Mesendoderm (in vitro differentiated cells): ENCODE data around the gene SHISA7.

ENCODE experiments used
- DNase-seq: peaks from one replicate; pipeline ENCODE4 v3.0.0; 2013
- H2AK5ac ChIP-seq: 2 replicates; pipeline ENCODE4 v1.6.1; 2013; ENCODE audit warnings: low read length, inconsistent platforms
- H2BK120ac ChIP-seq: 2 replicates; pipeline ENCODE4 v1.6.1; 2013; ENCODE audit warnings: low read depth, mild to moderate bottlenecking, low read length, moderate library complexity, mixed read lengths
- H2BK15ac ChIP-seq: replicated peaks from 2 replicates; pipeline ENCODE4 v1.6.1; 2013; ENCODE audit warnings: low read depth, mild to moderate bottlenecking, moderate library complexity
- H2BK5ac ChIP-seq: 2 replicates; pipeline ENCODE4 v1.6.1; 2013; ENCODE audit warnings: low read length, inconsistent platforms
- H3K18ac ChIP-seq: 2 replicates; pipeline ENCODE4 v1.6.1; 2013; ENCODE audit warnings: mild to moderate bottlenecking, low read length, mixed read lengths
- H3K23ac ChIP-seq: one replicate; pipeline ENCODE4 v1.6.1; 2013; ENCODE audit warnings: low read length
- H3K27ac ChIP-seq: 2 replicates; pipeline ENCODE4 v1.5.1; 2013; ENCODE audit warnings: low read depth, mild to moderate bottlenecking, inconsistent platforms, low read length, moderate library complexity
- H3K27me3 ChIP-seq: 2 replicates; pipeline ENCODE4 v1.6.1; 2013; ENCODE audit warnings: low read length, control low read depth, mild to moderate bottlenecking, inconsistent platforms; ENCODE audit not compliant: insufficient read depth, poor library complexity
- H3K36me3 ChIP-seq: 2 replicates; pipeline ENCODE4 v1.6.1; 2013; ENCODE audit warnings: low read length, inconsistent platforms; ENCODE audit not compliant: control insufficient read depth, insufficient read depth
- H3K4ac ChIP-seq: one replicate; pipeline ENCODE4 v1.6.1; 2013; ENCODE audit warnings: low read depth, mild to moderate bottlenecking, low read length, moderate library complexity
- H3K4me1 ChIP-seq: 2 replicates; pipeline ENCODE4 v1.6.1; 2013; ENCODE audit warnings: low read depth, low read length, inconsistent platforms; ENCODE audit not compliant: control insufficient read depth
- H3K4me2 ChIP-seq: 2 replicates; pipeline ENCODE4 v1.6.1; 2013; ENCODE audit warnings: low read length
- H3K4me3 ChIP-seq: 2 replicates; pipeline ENCODE4 v1.5.1; 2013; ENCODE audit warnings: mild to moderate bottlenecking, low read length
- H3K56ac ChIP-seq: one replicate; pipeline ENCODE4 v1.6.1; 2013; ENCODE audit warnings: low read length
- H3K79me1 ChIP-seq: 2 replicates; pipeline ENCODE4 v1.6.1; 2013; ENCODE audit warnings: low read length, inconsistent platforms
- H3K79me2 ChIP-seq: 2 replicates; pipeline ENCODE4 v1.6.1; 2013; ENCODE audit warnings: mild to moderate bottlenecking, low read length; ENCODE audit not compliant: control insufficient read depth, insufficient read depth
- H3K9ac ChIP-seq: 2 replicates; pipeline ENCODE4 v1.6.1; 2013; ENCODE audit warnings: low read length, inconsistent platforms
- H4K5ac ChIP-seq: one replicate; pipeline ENCODE4 v1.6.1; 2013; ENCODE audit warnings: low read length
- H4K8ac ChIP-seq: one replicate; pipeline ENCODE4 v1.6.1; 2013; ENCODE audit warnings: low read depth, mild to moderate bottlenecking, control low read depth, low read length, moderate library complexity
- WGBS: extraction: QIAGEN DNeasy Blood & Tissue Kit; methylation state at CpG from one replicate; pipeline ENCODE4 v1.1.7; 2013; ENCODE audit warnings: low lambda C conversion rate, missing lambda C conversion rate; ENCODE audit not compliant: insufficient coverage; ENCODE audit errors: extremely low coverage; 5-methylcytosine and 5-hydroxymethylcytosine counted together

The SHISA7 gene

DNA sequence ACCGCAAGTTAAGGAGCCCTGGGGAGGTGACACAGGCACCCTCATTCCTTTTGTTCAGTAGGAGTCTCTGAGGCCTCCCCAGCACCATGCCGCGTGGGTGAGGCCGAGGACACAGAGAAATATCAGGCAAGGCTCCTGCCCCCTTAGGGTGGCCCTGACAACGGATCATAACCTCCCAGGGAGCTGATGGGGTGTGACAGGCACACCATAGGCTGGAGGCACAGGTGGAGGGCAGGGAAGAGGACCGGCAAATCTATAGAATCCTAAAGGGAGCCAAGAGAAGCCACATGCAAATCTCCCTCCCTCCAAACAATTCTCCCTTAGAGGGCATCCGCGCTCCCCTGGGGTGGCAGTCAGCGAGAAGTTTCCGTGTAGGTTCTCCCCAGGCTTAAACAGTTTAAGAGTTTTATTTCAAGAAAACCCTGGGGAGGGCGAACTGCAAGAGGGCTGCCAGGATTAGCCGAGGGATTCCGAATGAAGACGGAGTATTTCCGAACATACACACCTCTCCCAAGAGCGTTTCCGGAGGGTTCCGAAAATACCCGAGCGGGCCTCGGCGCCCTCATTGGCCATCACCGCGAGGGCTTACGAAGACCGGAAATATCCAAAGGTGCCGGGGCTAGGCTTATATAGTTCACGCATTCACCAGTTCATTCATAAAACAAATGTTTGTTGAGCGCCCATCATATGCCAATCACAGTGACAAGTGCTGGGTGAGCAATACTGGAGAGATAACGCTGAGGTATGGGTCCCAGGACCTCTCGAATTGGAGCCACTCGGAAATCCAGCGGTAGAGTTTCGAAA, 58.0 kb downstream of the SHISA7 start:
- Histone ChIP-seq H2BK120ac (no peak overlapping the region), H3K79me2 (peaks cover 29% of the 10 kb centered on the region)

DNA sequence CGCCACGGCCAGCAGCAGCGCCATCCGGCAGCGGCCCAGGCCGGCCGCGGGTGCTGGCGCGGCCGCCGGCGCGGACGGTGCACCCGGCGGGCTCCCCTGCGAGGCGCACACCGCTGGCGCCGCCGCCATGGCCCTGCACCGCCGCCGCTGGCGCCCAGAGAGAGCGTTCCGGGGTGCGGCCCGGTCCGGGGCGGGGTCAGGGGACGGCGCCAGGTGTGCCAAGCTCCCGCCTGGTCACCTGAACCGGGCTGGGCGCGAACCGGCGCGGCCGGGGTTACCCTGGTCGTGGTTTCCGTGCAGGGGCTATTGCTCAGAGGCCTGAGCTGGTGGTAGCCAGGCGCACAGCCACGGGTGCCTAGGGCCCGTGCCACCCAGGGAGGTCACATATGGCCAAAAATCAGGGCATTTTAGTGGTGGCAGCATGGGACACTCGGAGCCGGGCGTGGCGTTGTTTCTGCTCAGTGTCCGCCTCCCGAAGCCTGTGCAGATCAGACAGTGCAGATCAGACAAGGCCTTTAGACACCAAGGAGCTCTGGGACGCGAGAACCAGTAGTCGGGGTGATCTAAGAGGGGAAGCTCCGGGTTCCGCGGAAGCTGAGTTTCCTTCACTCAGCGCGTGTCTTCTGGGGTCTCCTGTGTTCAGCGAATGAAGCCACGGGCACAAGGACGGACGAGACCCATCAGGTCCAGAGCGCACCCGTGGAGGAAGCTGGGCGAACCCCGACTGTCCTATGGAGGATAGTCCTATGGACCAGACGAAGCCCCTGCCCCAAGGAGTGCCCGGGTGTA, 58.8 kb downstream of the SHISA7 start, which contains the start of gene TMEM238:
Gene TMEM238, minus strand, starts transcription at position 162 of the 789 bp plus-strand sequence. Its CDS starts 33 bp downstream, at position 129.
- H3K27me3 ChIP-seq: no peaks in the 10 kb centered on the region
- peak within 1 kb of the TSS; percentile 43 for H2BK5ac ChIP-seq
- H4K5ac ChIP-seq: no peak within 1 kb of the TSS
- peak within 1 kb of the TSS; percentile 55 for H2AK5ac ChIP-seq
- peaks cover 13% of the 10 kb centered on the region for H3K4me1 ChIP-seq
- no peak within 1 kb of the TSS for H4K8ac ChIP-seq
- no CpG with 5 or more reads among the region's 72 CpGs for WGBS
- H3K23ac ChIP-seq: peak within 1 kb of the TSS; percentile 66
- peak within 1 kb of the TSS; percentile 99 for H3K9ac ChIP-seq
- peak within 1 kb of the TSS; percentile 42 for H3K4me3 ChIP-seq
- no peak within 1 kb of the TSS for H2BK15ac ChIP-seq
- H3K27ac ChIP-seq: peak within 1 kb of the TSS; percentile 71
- H3K4me2 ChIP-seq: peak within 1 kb of the TSS; percentile 66
- H3K18ac ChIP-seq: peak within 1 kb of the TSS; percentile 75
- H3K36me3 ChIP-seq: peaks cover 19% of the 10 kb centered on the region
- peaks cover 29% of the 10 kb centered on the region for H3K79me2 ChIP-seq
- H3K56ac ChIP-seq: peak within 1 kb of the TSS; percentile 89
- H2BK120ac ChIP-seq: no peak within 1 kb of the TSS
- peak within 1 kb of the TSS; percentile 41 for H3K4ac ChIP-seq
- DNase-seq: no peak
- H3K79me1 ChIP-seq: peaks cover 23% of the 10 kb centered on the region

More for the DNA sequence above, 58.0 kb downstream of the SHISA7 start:
- H3K18ac ChIP-seq: peak overlapping the region; percentile 75
- peak overlapping the region; percentile 98 for H3K4me2 ChIP-seq
- H3K23ac ChIP-seq: peak overlapping the region; percentile 95
- H4K8ac ChIP-seq: no peak overlapping the region
- H3K79me1 ChIP-seq: peaks cover 23% of the 10 kb centered on the region
- H3K27ac ChIP-seq: peak overlapping the region; percentile 85
- no peak overlapping the region for H3K4ac ChIP-seq
- no peaks in the 10 kb centered on the region for H3K27me3 ChIP-seq
- H2BK5ac ChIP-seq: peak overlapping the region; percentile 97
- WGBS: no CpG with 5 or more reads among the region's 34 CpGs
- H3K36me3 ChIP-seq: peaks cover 21% of the 10 kb centered on the region
- no peak overlapping the region for H2AK5ac ChIP-seq
- H3K4me1 ChIP-seq: peaks cover 13% of the 10 kb centered on the region
- DNase-seq: peak; percentile 98
- peak overlapping the region; percentile 99 for H3K9ac ChIP-seq
- peak overlapping the region; percentile 98 for H4K5ac ChIP-seq
- H3K4me3 ChIP-seq: peak overlapping the region; percentile 73
- H2BK15ac ChIP-seq: no peak overlapping the region
- peak overlapping the region; percentile 100 for H3K56ac ChIP-seq

- H3K79me2 ChIP-seq: peaks cover 27% of the 10 kb centered on the region
- H3K27ac ChIP-seq: peak overlapping the region; percentile 43
- H3K4ac ChIP-seq: peak overlapping the region; percentile 41
- no peak overlapping the region for H4K8ac ChIP-seq
- H3K9ac ChIP-seq: peak overlapping the region; percentile 99
- peak overlapping the region; percentile 75 for H3K18ac ChIP-seq
- no peak overlapping the region for H4K5ac ChIP-seq
- H2BK15ac ChIP-seq: no peak overlapping the region
- H3K56ac ChIP-seq: peak overlapping the region; percentile 89
- H3K4me2 ChIP-seq: peak overlapping the region; percentile 66
- peak overlapping the region; percentile 42 for H3K4me3 ChIP-seq
- H2BK5ac ChIP-seq: no peak overlapping the region
- H3K4me1 ChIP-seq: peaks cover 13% of the 10 kb centered on the region
- H2BK120ac ChIP-seq: no peak overlapping the region
- WGBS: no CpG with 5 or more reads among the region's 88 CpGs
- H3K36me3 ChIP-seq: peaks cover 13% of the 10 kb centered on the region
- no peak overlapping the region for H2AK5ac ChIP-seq
- no peaks in the 10 kb centered on the region for H3K27me3 ChIP-seq
- H3K23ac ChIP-seq: peak overlapping the region; percentile 66
- peaks cover 19% of the 10 kb centered on the region for H3K79me1 ChIP-seq
- peak; percentile 78 for DNase-seq
These were observed 59.6 kb downstream of the SHISA7 start for GRCh38 chr19:55383279-55384130.

DNA sequence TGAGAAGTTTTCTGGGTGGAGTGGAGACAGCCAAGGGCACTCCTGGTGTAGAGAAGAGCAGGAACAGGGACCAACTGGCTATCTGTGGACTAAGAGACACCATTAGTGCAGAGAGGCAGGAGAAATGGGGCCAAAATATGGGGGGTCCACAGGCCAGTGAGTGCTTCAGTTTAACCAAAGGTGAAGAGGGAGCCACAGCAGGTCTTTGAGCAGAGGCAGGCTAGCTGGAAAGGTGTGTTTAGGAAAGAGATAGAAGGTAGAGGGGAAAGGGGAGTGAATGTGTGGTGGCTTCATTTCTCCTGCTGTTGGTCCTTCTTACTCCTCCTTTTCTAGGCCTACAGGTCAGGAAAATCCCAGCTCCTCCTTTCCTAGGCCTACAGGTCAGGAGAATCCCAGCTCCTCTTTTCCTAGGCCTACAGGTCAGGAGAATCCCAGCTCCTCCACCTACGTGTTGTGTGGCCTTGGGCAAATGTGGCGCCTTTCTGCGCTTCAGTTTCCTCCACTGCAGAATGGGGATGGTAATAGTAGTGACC, 60.5 kb downstream of the SHISA7 start:
- Histone ChIP-seq H3K56ac (no peak overlapping the region), H3K27ac (no peak overlapping the region), H3K79me2 (peaks cover 18% of the 10 kb centered on the region), H3K4me3 (no peak overlapping the region), H2BK15ac (no peak overlapping the region), H2BK5ac (no peak overlapping the region), H3K27me3 (no peaks in the 10 kb centered on the region), H3K18ac (no peak overlapping the region), H3K23ac (no peak overlapping the region), H2BK120ac (no peak overlapping the region), H3K36me3 (peaks cover 6% of the 10 kb centered on the region), H3K79me1 (peaks cover 12% of the 10 kb centered on the region), H3K9ac (no peak overlapping the region), H3K4me2 (no peak overlapping the region), H4K8ac (no peak overlapping the region), H3K4me1 (peaks cover 9% of the 10 kb centered on the region), H4K5ac (no peak overlapping the region), H3K4ac (no peak overlapping the region), H2AK5ac (no peak overlapping the region)
- no CpG with 5 or more reads among the region's 3 CpGs for WGBS
- no peak for DNase-seq

DNA sequence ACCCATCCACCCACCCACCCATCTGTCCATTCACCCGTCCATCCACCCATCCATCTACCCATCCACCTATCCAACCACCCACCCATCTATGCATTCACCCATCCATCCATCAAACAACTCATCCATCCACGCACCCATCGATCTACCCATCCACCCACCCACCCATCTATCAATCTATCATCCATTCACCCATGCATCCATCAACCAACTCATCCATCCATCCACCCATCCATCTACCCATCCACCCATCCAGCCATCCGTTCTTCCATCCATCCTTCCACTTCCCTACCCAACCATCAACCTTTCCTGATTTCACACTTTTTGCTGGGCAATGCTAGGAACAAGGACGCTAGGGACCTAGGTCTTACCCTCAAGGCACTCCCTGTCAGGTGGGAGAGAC, 61.1 kb downstream of the SHISA7 start:
- H3K27ac ChIP-seq: no peak overlapping the region
- H3K56ac ChIP-seq: no peak overlapping the region
- no peak overlapping the region for H2BK15ac ChIP-seq
- peaks cover 6% of the 10 kb centered on the region for H3K4me1 ChIP-seq
- no peak overlapping the region for H3K9ac ChIP-seq
- no peak overlapping the region for H3K4me3 ChIP-seq
- peaks cover 1% of the 10 kb centered on the region for H3K36me3 ChIP-seq
- H3K27me3 ChIP-seq: no peaks in the 10 kb centered on the region
- no peak overlapping the region for H2BK5ac ChIP-seq
- no peak overlapping the region for H3K4me2 ChIP-seq
- H3K79me1 ChIP-seq: peaks cover 6% of the 10 kb centered on the region
- 100% methylated on average over 3 of the region's 5 CpGs for whole genome bisulfite sequencing
- H2BK120ac ChIP-seq: no peak overlapping the region
- H3K4ac ChIP-seq: no peak overlapping the region
- peaks cover 12% of the 10 kb centered on the region for H3K79me2 ChIP-seq
- H3K18ac ChIP-seq: no peak overlapping the region
- no peak overlapping the region for H2AK5ac ChIP-seq
- no peak for DNase-seq
- H3K23ac ChIP-seq: no peak overlapping the region
- no peak overlapping the region for H4K5ac ChIP-seq
- H4K8ac ChIP-seq: no peak overlapping the region
